Coronary artery (tissue), 2 donors: ENCODE data around the gene GALNT17.

Source experiments
- DNase-seq: peaks from one replicate; pipeline ENCODE4 v3.0.0-alpha.2; 2017; ENCODE audit warnings: low spot score
- H3K27ac ChIP-seq, 2 donors: fragments of 200-600 bp; sonication (generic); one replicate each; pipeline ENCODE4 v1.5.1; 2016 to 2019
- H3K4me3 ChIP-seq: fragments of 200-600 bp; sonication (generic); 2 replicates; pipeline ENCODE4 v1.5.1; 2016; ENCODE audit warnings: mild to moderate bottlenecking, moderate library complexity
- TF ChIP-seq, protein P1 (sequence below): fragments of 200-600 bp; sonication (generic); IDR thresholded peaks from one replicate; pipeline ENCODE4 v1.5.1; 2019; ENCODE audit warnings: antibody characterized with exemption

The GALNT17 gene

DNA sequence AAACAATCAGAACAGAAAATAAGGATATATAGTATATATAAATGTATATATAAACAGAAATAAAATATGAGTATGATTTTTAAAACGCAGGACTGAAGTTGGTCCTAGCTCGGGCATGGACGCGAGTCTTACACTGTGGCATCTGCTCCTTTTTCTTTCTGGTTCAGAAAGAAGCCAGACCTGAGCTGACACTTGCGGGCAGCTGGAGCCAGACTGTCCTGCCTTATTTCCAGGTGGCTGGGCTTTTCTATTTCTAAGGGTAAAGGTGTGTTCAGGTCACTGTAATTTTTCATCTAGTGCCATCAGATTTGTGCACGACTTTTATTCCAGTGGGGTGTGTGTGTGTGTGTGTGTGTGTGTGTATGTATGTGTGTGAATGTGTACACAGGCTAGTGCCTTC lies 166.4 kb downstream of the GALNT17 start:
- DNase-seq: no peak
- Histone ChIP-seq H3K27ac (no peak overlapping the region), H3K4me3 (no peak overlapping the region)
- TF ChIP-seq, protein P1, sequence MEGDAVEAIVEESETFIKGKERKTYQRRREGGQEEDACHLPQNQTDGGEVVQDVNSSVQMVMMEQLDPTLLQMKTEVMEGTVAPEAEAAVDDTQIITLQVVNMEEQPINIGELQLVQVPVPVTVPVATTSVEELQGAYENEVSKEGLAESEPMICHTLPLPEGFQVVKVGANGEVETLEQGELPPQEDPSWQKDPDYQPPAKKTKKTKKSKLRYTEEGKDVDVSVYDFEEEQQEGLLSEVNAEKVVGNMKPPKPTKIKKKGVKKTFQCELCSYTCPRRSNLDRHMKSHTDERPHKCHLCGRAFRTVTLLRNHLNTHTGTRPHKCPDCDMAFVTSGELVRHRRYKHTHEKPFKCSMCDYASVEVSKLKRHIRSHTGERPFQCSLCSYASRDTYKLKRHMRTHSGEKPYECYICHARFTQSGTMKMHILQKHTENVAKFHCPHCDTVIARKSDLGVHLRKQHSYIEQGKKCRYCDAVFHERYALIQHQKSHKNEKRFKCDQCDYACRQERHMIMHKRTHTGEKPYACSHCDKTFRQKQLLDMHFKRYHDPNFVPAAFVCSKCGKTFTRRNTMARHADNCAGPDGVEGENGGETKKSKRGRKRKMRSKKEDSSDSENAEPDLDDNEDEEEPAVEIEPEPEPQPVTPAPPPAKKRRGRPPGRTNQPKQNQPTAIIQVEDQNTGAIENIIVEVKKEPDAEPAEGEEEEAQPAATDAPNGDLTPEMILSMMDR: no peak

DNA sequence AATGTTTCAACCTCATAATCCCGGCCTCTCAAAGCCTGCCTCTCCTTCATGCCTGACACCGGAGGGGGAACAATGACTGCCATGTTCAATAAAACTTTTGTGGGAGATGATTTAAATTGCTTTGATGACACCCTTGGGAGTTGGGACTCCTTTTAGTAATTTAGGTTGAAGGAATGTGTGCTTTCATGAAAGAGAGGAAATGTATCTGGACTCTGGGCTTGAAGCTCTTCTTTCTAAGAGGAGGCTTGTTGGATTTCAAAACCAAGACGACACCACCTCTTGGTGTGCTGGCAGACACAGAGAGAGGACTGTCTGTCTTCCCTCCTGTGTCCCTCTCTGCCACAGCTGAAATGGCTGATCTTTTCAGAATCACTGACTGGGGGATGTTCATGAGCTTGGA lies 168.1 kb downstream of the GALNT17 start:
- DNase-seq: no peak
- peak overlapping the region in 1 of 2 donors; percentile 48 for H3K27ac ChIP-seq
- TF ChIP-seq, protein P1: no peak
- no peak overlapping the region for H3K4me3 ChIP-seq

DNA sequence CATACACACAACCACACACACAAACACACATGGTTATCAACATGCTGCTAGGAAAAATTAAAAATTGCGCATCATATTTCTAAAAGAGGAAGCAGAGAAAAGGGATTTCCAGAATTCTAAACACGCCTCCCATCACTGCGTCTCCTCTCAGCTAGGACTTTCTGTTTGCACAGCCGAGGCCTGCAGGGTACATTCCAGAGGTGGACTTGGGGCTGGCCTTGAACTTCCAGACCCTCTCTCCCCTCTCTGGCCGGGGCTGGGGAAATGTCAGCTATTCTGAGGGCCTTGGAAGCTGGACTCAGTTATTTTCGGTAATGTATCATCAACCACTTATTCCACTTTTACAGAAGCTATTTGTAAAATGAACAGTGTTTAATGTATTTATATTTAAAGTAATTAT lies 168.7 kb downstream of the GALNT17 start:
- DNase-seq: no peak
- no peak overlapping the region for H3K4me3 ChIP-seq
- peak overlapping the region; percentile 32 to 48 for H3K27ac ChIP-seq
- TF ChIP-seq, protein P1: no peak

DNA sequence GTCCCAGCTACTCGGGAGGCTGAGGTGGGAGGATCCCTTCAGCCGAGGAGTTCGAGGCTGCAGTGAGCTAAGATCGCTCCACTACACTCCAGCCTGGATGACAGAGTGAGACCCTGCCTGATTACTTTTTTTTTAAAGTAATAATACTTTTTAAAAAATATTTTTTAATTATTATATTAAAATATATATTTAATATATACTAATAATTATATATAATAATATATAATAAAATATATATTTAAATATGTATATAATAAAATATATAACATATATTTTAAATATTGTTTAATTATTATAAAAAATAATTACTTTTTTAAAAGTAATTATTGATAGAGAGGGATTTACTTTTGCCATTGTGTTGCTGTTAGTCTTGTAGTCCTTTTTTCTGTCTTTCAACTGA lies 169.2 kb downstream of the GALNT17 start:
- Histone ChIP-seq H3K27ac (peak overlapping the region in 1 of 2 donors; percentile 48), H3K4me3 (no peak overlapping the region)
- no peak for DNase-seq
- TF ChIP-seq, protein P1: no peak

DNA sequence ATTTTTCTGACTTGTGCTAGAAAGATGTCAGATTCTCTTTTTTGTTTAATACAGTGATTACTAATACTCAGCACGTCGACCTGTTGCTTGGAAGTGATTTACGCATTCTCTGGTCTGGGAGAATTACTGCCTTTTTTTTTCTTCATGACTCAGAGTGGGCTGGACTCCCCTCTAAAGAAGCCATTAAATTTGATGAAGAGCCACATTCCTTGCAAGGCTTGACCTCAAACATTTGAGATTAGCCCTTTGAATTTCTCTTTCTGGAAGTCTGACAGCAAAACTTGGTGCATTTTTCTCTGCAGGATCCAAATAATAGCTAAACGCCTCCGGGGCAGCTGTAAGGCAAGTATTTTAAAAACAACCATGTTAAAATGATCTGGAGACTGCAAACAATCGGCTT lies 171.6 kb downstream of the GALNT17 start:
- peak overlapping the region in 1 of 2 donors; percentile 13 for H3K27ac ChIP-seq
- DNase-seq: no peak

DNA sequence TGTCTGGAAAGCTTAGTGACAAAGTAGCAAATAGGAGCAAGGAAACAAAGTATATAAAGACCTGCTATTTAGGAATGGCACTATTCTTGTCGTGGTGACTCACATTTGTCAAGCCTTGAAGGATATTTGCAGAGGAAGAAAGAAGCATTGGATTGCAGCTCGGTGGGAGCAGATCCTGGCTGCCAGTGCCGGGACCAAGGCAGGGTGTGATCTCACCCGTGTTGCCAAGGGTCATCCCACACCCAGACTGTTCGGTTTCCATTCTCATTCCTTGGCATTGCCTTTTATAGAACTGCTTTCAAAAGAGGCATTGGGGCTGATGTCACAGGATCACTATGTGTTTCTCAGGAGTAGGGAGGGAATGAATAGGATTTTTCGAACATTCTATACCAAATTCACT lies 176.2 kb downstream of the GALNT17 start:
- Histone ChIP-seq H3K27ac (peak overlapping the region; percentile 79 to 91), H3K4me3 (peak overlapping the region; percentile 34)
- TF ChIP-seq, protein P1: no peak
- DNase-seq: peak; percentile 89

More for the DNA sequence above, 171.6 kb downstream of the GALNT17 start:
- TF ChIP-seq, protein P1: no peak
- H3K4me3 ChIP-seq: no peak overlapping the region

DNA sequence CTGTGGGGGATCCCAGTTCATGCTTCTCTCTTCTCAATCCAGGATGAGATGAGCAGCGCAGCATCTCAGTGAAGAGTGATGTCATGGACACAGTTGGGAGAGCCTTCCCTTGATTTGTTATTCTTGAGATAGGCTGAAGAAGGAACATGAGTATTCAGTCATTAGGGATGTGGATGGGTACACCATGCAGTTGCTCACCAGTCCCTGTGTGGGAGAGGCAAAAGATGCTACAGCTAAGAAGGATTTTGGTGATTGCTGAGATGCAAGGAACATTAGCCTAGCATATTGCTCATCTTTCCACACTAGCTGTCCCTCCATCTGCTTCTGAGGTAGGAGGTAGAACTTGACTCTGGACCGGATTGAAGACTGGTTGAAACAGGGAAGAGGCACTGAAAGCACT lies 179.6 kb downstream of the GALNT17 start:
- Histone ChIP-seq H3K4me3 (no peak overlapping the region), H3K27ac (peak overlapping the region; percentile 34 to 79)
- TF ChIP-seq, protein P1: no peak
- no peak for DNase-seq
